SJCRH30 (cell line): ENCODE measurements around the gene KRT72. TPM values are rescaled to one million over a fixed set of nuclear protein-coding genes. Genes with fewer than 3 reads are reported as not detected.
A peak's percentile ranks its signal among the peaks of the same experiment; 100 is the strongest.

Experiments
- DNase-seq, 2 experiments: peaks; one replicate each; pipeline ENCODE4 v3.0.0-alpha.2; 2015 to 2020
- H3K27ac ChIP-seq: fragments of 250-450 bp; sonication (Bioruptor Pico); 2 replicates; pipeline ENCODE4 v1.5.1; 2020; ENCODE audit warnings: mild to moderate bottlenecking, moderate library complexity
- H3K27me3 ChIP-seq: fragments of 250-450 bp; sonication (Bioruptor Pico); 2 replicates; pipeline ENCODE4 v1.5.1; 2020; ENCODE audit warnings: mild to moderate bottlenecking, moderate library complexity
- H3K36me3 ChIP-seq: fragments of 250-450 bp; sonication (Bioruptor Pico); 2 replicates; pipeline ENCODE4 v1.5.1; 2020; ENCODE audit warnings: mild to moderate bottlenecking, moderate library complexity
- H3K4me1 ChIP-seq: fragments of 250-450 bp; sonication (Bioruptor Pico); 2 replicates; pipeline ENCODE4 v1.5.1; 2020; ENCODE audit warnings: mild to moderate bottlenecking, moderate library complexity
- H3K4me3 ChIP-seq: fragments of 250-450 bp; sonication (Bioruptor Pico); 2 replicates; pipeline ENCODE4 v1.5.1; 2020; ENCODE audit warnings: mild to moderate bottlenecking, moderate library complexity
- H3K9me3 ChIP-seq: fragments of 250-450 bp; sonication (Bioruptor Pico); replicated peaks from 2 replicates; pipeline ENCODE4 v1.5.1; 2020; ENCODE audit warnings: mild to moderate bottlenecking, moderate library complexity
- total RNA-seq: library from RNA; depleted of rRNA; stranded (reverse); fragments of >200 nt; shearing (Covaris generic); gene quantifications from 2 replicates; pipeline ENCODE4 v1.2.3, GENCODE V29; 2014

KRT72 gene
- total RNA-seq, 1 experiment from 2014 or later: not detected

GRCh38 chr12:52561880-52562449, 39.3 kb downstream of the KRT72 start:
- peak in 1 of 2 experiments; percentile 6 for DNase-seq
- Histone ChIP-seq H3K36me3 (no peaks in the 10 kb centered on the region), H3K27ac (no peak overlapping the region), H3K9me3 (no peaks in the 10 kb centered on the region), H3K4me1 (no peaks in the 10 kb centered on the region), H3K4me3 (no peak overlapping the region), H3K27me3 (no peaks in the 10 kb centered on the region; the same call in 1 of the 2 replicates)

- Histone ChIP-seq H3K4me1 (no peaks in the 10 kb centered on the region), H3K27me3 (no peaks in the 10 kb centered on the region; the same call in 1 of the 2 replicates), H3K9me3 (no peaks in the 10 kb centered on the region), H3K27ac (no peak overlapping the region), H3K36me3 (no peaks in the 10 kb centered on the region), H3K4me3 (no peak overlapping the region)
- DNase-seq: no peak
Measured at GRCh38 chr12:52559979-52560378, 41.3 kb downstream of the KRT72 start.

GRCh38 chr12:52558781-52559445, 42.4 kb downstream of the KRT72 start:
- H3K4me1 ChIP-seq: no peaks in the 10 kb centered on the region
- H3K36me3 ChIP-seq: no peaks in the 10 kb centered on the region
- H3K9me3 ChIP-seq: no peaks in the 10 kb centered on the region
- peaks cover 4% of the 10 kb centered on the region; the same call in 1 of the 2 replicates for H3K27me3 ChIP-seq
- no peak overlapping the region for H3K27ac ChIP-seq
- no peak for DNase-seq
- H3K4me3 ChIP-seq: no peak overlapping the region

GRCh38 chr12:52557476-52557875, 43.8 kb downstream of the KRT72 start:
- Histone ChIP-seq H3K9me3 (no peaks in the 10 kb centered on the region), H3K27ac (no peak overlapping the region), H3K4me1 (no peaks in the 10 kb centered on the region), H3K36me3 (no peaks in the 10 kb centered on the region), H3K27me3 (peaks cover 8% of the 10 kb centered on the region; the same call in 1 of the 2 replicates), H3K4me3 (no peak overlapping the region)
- no peak for DNase-seq

- DNase-seq: no peak
- no peaks in the 10 kb centered on the region for H3K36me3 ChIP-seq
- H3K4me1 ChIP-seq: no peaks in the 10 kb centered on the region
- no peak overlapping the region for H3K4me3 ChIP-seq
- H3K27ac ChIP-seq: no peak overlapping the region
- peaks cover 11% of the 10 kb centered on the region; the same call in 1 of the 2 replicates for H3K27me3 ChIP-seq
- no peaks in the 10 kb centered on the region for H3K9me3 ChIP-seq
Measured at GRCh38 chr12:52555577-52555976, 45.7 kb downstream of the KRT72 start.

GRCh38 chr12:52552681-52553195, 48.5 kb downstream of the KRT72 start, which contains the start of gene KRT71:
TSS of gene KRT71 (minus strand) at chr12:52553145. CDS start at chr12:52553077, 68 bp downstream.
- H3K27me3 ChIP-seq: peaks cover 13% of the 10 kb centered on the region; the same call in 1 of the 2 replicates
- no peaks in the 10 kb centered on the region for H3K4me1 ChIP-seq
- no peak within 1 kb of the TSS for H3K4me3 ChIP-seq

GRCh38 chr12:52552055-52552454, 49.2 kb downstream of the KRT72 start:
- Histone ChIP-seq H3K4me3 (no peak overlapping the region), H3K36me3 (no peaks in the 10 kb centered on the region), H3K27ac (no peak overlapping the region), H3K9me3 (no peaks in the 10 kb centered on the region), H3K4me1 (no peaks in the 10 kb centered on the region), H3K27me3 (peaks cover 13% of the 10 kb centered on the region; the same call in 1 of the 2 replicates)
- no peak for DNase-seq

More at GRCh38 chr12:52552681-52553195, 48.5 kb downstream of the KRT72 start, which contains the start of gene KRT71:
- no peaks in the 10 kb centered on the region for H3K36me3 ChIP-seq
- no peaks in the 10 kb centered on the region for H3K9me3 ChIP-seq
- H3K27ac ChIP-seq: no peak within 1 kb of the TSS
- DNase-seq: no peak

- Histone ChIP-seq H3K9me3 (no peaks in the 10 kb centered on the region), H3K4me3 (no peak overlapping the region), H3K27me3 (peaks cover 13% of the 10 kb centered on the region; the same call in 1 of the 2 replicates), H3K27ac (no peak overlapping the region), H3K36me3 (no peaks in the 10 kb centered on the region), H3K4me1 (no peaks in the 10 kb centered on the region)
- DNase-seq: no peak
Measured at GRCh38 chr12:52551216-52551865, 49.9 kb downstream of the KRT72 start.

- DNase-seq: no peak
- no peaks in the 10 kb centered on the region for H3K36me3 ChIP-seq
- H3K9me3 ChIP-seq: no peaks in the 10 kb centered on the region
- H3K27ac ChIP-seq: no peak overlapping the region
- H3K4me1 ChIP-seq: no peaks in the 10 kb centered on the region
- no peak overlapping the region for H3K4me3 ChIP-seq
- H3K27me3 ChIP-seq: 0 out of 2 replicates have a peak, but pooled peaks cover 9% of the 10 kb centered on the region
Measured at GRCh38 chr12:52546126-52546525, 55.1 kb downstream of the KRT72 start.

- H3K36me3 ChIP-seq: no peaks in the 10 kb centered on the region
- H3K27ac ChIP-seq: no peak overlapping the region
- H3K9me3 ChIP-seq: no peaks in the 10 kb centered on the region
- H3K4me1 ChIP-seq: no peaks in the 10 kb centered on the region
- 0 out of 2 replicates have a peak, but pooled peaks cover 4% of the 10 kb centered on the region for H3K27me3 ChIP-seq
- DNase-seq: no peak
- H3K4me3 ChIP-seq: no peak overlapping the region
Measured at GRCh38 chr12:52543985-52544883, 57.0 kb downstream of the KRT72 start.

GRCh38 chr12:52542785-52543318, 58.4 kb downstream of the KRT72 start:
- H3K36me3 ChIP-seq: no peaks in the 10 kb centered on the region
- no peak overlapping the region for H3K4me3 ChIP-seq
- H3K4me1 ChIP-seq: peaks cover 4% of the 10 kb centered on the region; the same call in 1 of the 2 replicates
- no peaks in the 10 kb centered on the region for H3K9me3 ChIP-seq
- H3K27me3 ChIP-seq: 0 out of 2 replicates have a peak, but pooled peaks cover 4% of the 10 kb centered on the region
- DNase-seq: no peak
- no peak overlapping the region for H3K27ac ChIP-seq

- Histone ChIP-seq H3K27ac (no peak overlapping the region), H3K9me3 (no peaks in the 10 kb centered on the region), H3K36me3 (no peaks in the 10 kb centered on the region), H3K4me3 (no peak overlapping the region), H3K27me3 (0 out of 2 replicates have a peak, but pooled peaks cover 4% of the 10 kb centered on the region), H3K4me1 (peaks cover 4% of the 10 kb centered on the region; the same call in 1 of the 2 replicates)
- no peak for DNase-seq
Measured at GRCh38 chr12:52542157-52542556, 59.1 kb downstream of the KRT72 start.

- H3K27me3 ChIP-seq: 0 out of 2 replicates have a peak, but pooled peaks cover 4% of the 10 kb centered on the region
- H3K4me3 ChIP-seq: no peak overlapping the region
- no peak overlapping the region for H3K27ac ChIP-seq
- H3K9me3 ChIP-seq: no peaks in the 10 kb centered on the region
- H3K36me3 ChIP-seq: no peaks in the 10 kb centered on the region
- peaks cover 4% of the 10 kb centered on the region; the same call in 1 of the 2 replicates for H3K4me1 ChIP-seq
- no peak for DNase-seq
Measured at GRCh38 chr12:52541709-52542108, 59.6 kb downstream of the KRT72 start.

GRCh38 chr12:52540531-52540930, 60.7 kb downstream of the KRT72 start:
- Histone ChIP-seq H3K27ac (no peak overlapping the region), H3K9me3 (no peaks in the 10 kb centered on the region), H3K4me1 (peaks cover 4% of the 10 kb centered on the region; the same call in 1 of the 2 replicates), H3K27me3 (0 out of 2 replicates have a peak, but pooled peaks cover 4% of the 10 kb centered on the region), H3K4me3 (no peak overlapping the region), H3K36me3 (no peaks in the 10 kb centered on the region)
- no peak for DNase-seq
